HCT116 (cell line): ENCODE results near the gene HES6. TPM values are rescaled to one million over a fixed set of nuclear protein-coding genes. Genes with fewer than 3 reads are reported as not detected.

Source experiments
- ATAC-seq: fragments of 200-7000 bp; cut with Tn5 transposase; 2 replicates; pipeline ENCODE4 v1.9.1; 2020; ENCODE audit warnings: mild to moderate bottlenecking, moderate library complexity
- BruUV-seq: library from RNA; stranded (reverse); fragments of 400-500 nt; replicated peaks from 2 replicates; lab custom pipeline; 2021; lab: Mats Ljungman, UMichigan
- CTCF ChIA-PET: fragments of 300-600 bp; sonication (Branson Sonifier 250); formaldehyde crosslinking; loops from one replicate; lab custom pipeline; 2021; ENCODE audit warnings: antibody characterized with exemption; lab: Charles Lee
- POLR2A ChIA-PET: fragments of 300-600, 350-600 bp; sonication (Branson Sonifier 250); formaldehyde crosslinking; loops from one replicate; lab custom pipeline; 2021; ENCODE audit warnings: antibody characterized with exemption; lab: Charles Lee
- RAD21 ChIA-PET, 2 experiments: fragments of 300-600 bp; sonication (Branson Sonifier 250); formaldehyde crosslinking; loops; one replicate each; lab custom pipeline; 2023; ENCODE audit warnings: low total read pairs in 2 of 2; ENCODE audit not compliant: uncharacterized antibody in 2 of 2, unreplicated experiment in 2 of 2, low non-redundant PET in 1 of 2; lab: Charles Lee
- DNase-seq: peaks from one replicate; pipeline ENCODE4 v3.0.0-alpha.2; 2010; ENCODE audit warnings: low read depth, low spot score
- H2AFZ ChIP-seq: fragments of 200-600 bp; shearing (Covaris generic), sonication (generic); 2 replicates; pipeline ENCODE4 v1.6.1; 2017; ENCODE audit warnings: low read depth, mixed run types, mixed read lengths, antibody characterized with exemption, low read length; ENCODE audit not compliant: poor library complexity, severe bottlenecking
- H3K27ac ChIP-seq: 2 replicates; pipeline ENCODE4 v1.5.1; 2012; ENCODE audit warnings: low read depth, low read length
- H3K27me3 ChIP-seq: fragments of 200-600 bp; sonication (generic); 2 replicates; pipeline ENCODE4 v1.6.1; 2016; ENCODE audit warnings: mixed run types, low read length, mixed read lengths; ENCODE audit not compliant: insufficient read depth
- H3K36me3 ChIP-seq, 2 experiments: fragments of 200-500 bp in 1 of 2; fragments of 200-600 bp in 1 of 2; sonication (Bioruptor generic) in 1 of 2; sonication (generic) in 1 of 2; 2 replicates each; pipeline versions ENCODE4 v1.5.1 to v1.6.1; 2014 to 2016; ENCODE audit warnings: low read length in 2 of 2, inconsistent platforms in 1 of 2, mixed read lengths in 1 of 2, mixed run types in 1 of 2; ENCODE audit not compliant: insufficient read depth in 2 of 2, control insufficient read depth in 1 of 2
- H3K4me1 ChIP-seq, 2 experiments: fragments of 200-600 bp in 1 of 2; sonication (generic) in 1 of 2; 2 replicates each; pipeline versions ENCODE4 v1.5.1 to v1.6.1; 2012 to 2017; ENCODE audit warnings: low read length in 2 of 2, inconsistent platforms in 1 of 2, mild to moderate bottlenecking in 1 of 2, mixed read lengths in 1 of 2, mixed run types in 1 of 2, moderate library complexity in 1 of 2; ENCODE audit not compliant: insufficient read depth in 2 of 2, control insufficient read depth in 1 of 2
- H3K4me2 ChIP-seq: fragments of 200-600 bp; sonication (generic); 2 replicates; pipeline ENCODE4 v1.6.1; 2017; ENCODE audit warnings: mixed run types, low read length, mixed read lengths
- H3K4me3 ChIP-seq, 2 experiments: fragments of 200-600 bp in 1 of 2; sonication (generic) in 1 of 2; replicated peaks in 1 of 2; 2 replicates each; pipeline ENCODE4 v1.5.1; 2011 to 2016; ENCODE audit warnings: low read length in 2 of 2, control low read depth in 1 of 2, low read depth in 1 of 2, mild to moderate bottlenecking in 1 of 2, mixed read lengths in 1 of 2, mixed run types in 1 of 2
- H3K79me2 ChIP-seq: fragments of 200-600 bp; sonication (generic); 2 replicates; pipeline ENCODE4 v1.6.1; 2017; ENCODE audit warnings: mild to moderate bottlenecking, mixed run types, low read length, moderate library complexity, mixed read lengths; ENCODE audit not compliant: insufficient read depth
- H3K9ac ChIP-seq: fragments of 200-600 bp; sonication (generic); 2 replicates; pipeline ENCODE4 v1.6.1; 2016; ENCODE audit warnings: low read length, mixed read lengths
- H3K9me2 ChIP-seq: fragments of 200-600 bp; sonication (generic), shearing (Covaris generic); 2 replicates; pipeline ENCODE4 v1.6.1; 2017; ENCODE audit warnings: mixed run types, mild to moderate bottlenecking, moderate library complexity; ENCODE audit not compliant: insufficient read depth
- H3K9me3 ChIP-seq, 2 experiments: fragments of 200-500 bp in 1 of 2; fragments of 200-600 bp in 1 of 2; sonication (Bioruptor generic) in 1 of 2; sonication (generic) in 1 of 2; 2 replicates each; pipeline ENCODE4 v1.6.1; 2014 to 2017; ENCODE audit warnings: low read length in 2 of 2, mixed read lengths in 2 of 2, inconsistent platforms in 1 of 2, low read depth in 1 of 2, mild to moderate bottlenecking in 1 of 2, mixed run types in 1 of 2, moderate library complexity in 1 of 2; ENCODE audit not compliant: control insufficient read depth in 1 of 2, insufficient read depth in 1 of 2
- H4K20me1 ChIP-seq: fragments of 200-600 bp; sonication (generic), shearing (Covaris generic); 2 replicates; pipeline ENCODE4 v1.6.1; 2017; ENCODE audit warnings: mixed run types, mild to moderate bottlenecking, moderate library complexity; ENCODE audit not compliant: insufficient read depth
- CEBPB ChIP-seq: IDR thresholded peaks from 2 replicates; pipeline ENCODE4 v1.6.1; 2012; ENCODE audit warnings: low read depth
- ELF1 ChIP-seq: IDR thresholded peaks from 2 replicates; pipeline ENCODE4 v1.6.1; 2012; ENCODE audit warnings: low read depth, borderline replicate concordance
- EZH2 ChIP-seq: fragments of 200-600 bp; sonication (generic); IDR thresholded peaks from 2 replicates; pipeline ENCODE4 v1.6.1; 2017; ENCODE audit warnings: antibody characterized with exemption, mixed run types
- FOSL1 ChIP-seq: IDR thresholded peaks from 2 replicates; pipeline ENCODE4 v1.6.1; 2012; ENCODE audit warnings: low read depth
- POLR2A ChIP-seq: IDR thresholded peaks from 2 replicates; pipeline ENCODE4 v1.7.0; 2011; ENCODE audit warnings: borderline replicate concordance; ENCODE audit not compliant: insufficient read depth, insufficient read length; ENCODE audit errors: extremely low read depth
- POLR2AphosphoS5 ChIP-seq: IDR thresholded peaks from 2 replicates; pipeline ENCODE4 v1.6.1; 2011; ENCODE audit warnings: mild to moderate bottlenecking, low read depth, low read length, moderate library complexity
- RAD21 ChIP-seq: IDR thresholded peaks from 2 replicates; pipeline ENCODE4 v1.6.1; 2012; ENCODE audit warnings: low read depth, mild to moderate bottlenecking
- SP1 ChIP-seq: IDR thresholded peaks from 2 replicates; pipeline ENCODE4 v1.6.1; 2012; ENCODE audit warnings: low read depth
- SRF ChIP-seq: IDR thresholded peaks from 2 replicates; pipeline ENCODE4 v1.6.1; 2012; ENCODE audit warnings: low read depth
- TCF7L2 ChIP-seq: IDR thresholded peaks from 2 replicates; pipeline ENCODE4 v1.7.0; 2011; ENCODE audit warnings: borderline replicate concordance, inconsistent platforms; ENCODE audit not compliant: insufficient read depth, insufficient read length; ENCODE audit errors: extremely low read depth
- YY1 ChIP-seq: IDR thresholded peaks from 2 replicates; pipeline ENCODE4 v1.6.1; 2011; ENCODE audit warnings: low read length, low read depth, moderate library complexity, mild to moderate bottlenecking; ENCODE audit not compliant: insufficient replicate concordance; ENCODE audit errors: extremely low read depth
- ZNF274 ChIP-seq: fragments of 200-500 bp; sonication (Bioruptor generic); IDR thresholded peaks from 2 replicates; pipeline ENCODE4 v1.6.1; 2014; ENCODE audit warnings: mild to moderate bottlenecking, low read depth, low read length, inconsistent platforms
- intact Hi-C: fragments of 100-400 bp; cut with micrococcal nuclease; formaldehyde crosslinking; loops from 2 replicates; pipeline ENCODE4 v1.10.0; 2022
- total RNA-seq: library from RNA; stranded (reverse); gene quantifications from one replicate; pipeline ENCODE4 v1.2.1, GENCODE V29; 2021; ENCODE audit not compliant: unreplicated experiment
- TF ChIP-seq, protein P1 (sequence below): IDR thresholded peaks from 2 replicates; pipeline ENCODE4 v1.6.1; 2012
- TF ChIP-seq, protein P2 (sequence below), 3 experiments: fragments of 200-600 bp in 1 of 3; sonication (generic) in 1 of 3; IDR thresholded peaks in 2 of 3; conservative IDR thresholded peaks in 1 of 3; 2 replicates each; pipeline ENCODE4 v1.5.1; 2012 to 2017; ENCODE audit warnings: low read depth in 2 of 3, low read length in 2 of 3, antibody characterized with exemption in 1 of 3, borderline replicate concordance in 1 of 3, control low read depth in 1 of 3, mild to moderate bottlenecking in 1 of 3, mixed read lengths in 1 of 3, mixed run types in 1 of 3, moderate library complexity in 1 of 3; ENCODE audit not compliant: insufficient read depth in 1 of 3

The HES6 gene
- total RNA-seq, 1 experiment from 2014 or later: 47.8 TPM

DNA sequence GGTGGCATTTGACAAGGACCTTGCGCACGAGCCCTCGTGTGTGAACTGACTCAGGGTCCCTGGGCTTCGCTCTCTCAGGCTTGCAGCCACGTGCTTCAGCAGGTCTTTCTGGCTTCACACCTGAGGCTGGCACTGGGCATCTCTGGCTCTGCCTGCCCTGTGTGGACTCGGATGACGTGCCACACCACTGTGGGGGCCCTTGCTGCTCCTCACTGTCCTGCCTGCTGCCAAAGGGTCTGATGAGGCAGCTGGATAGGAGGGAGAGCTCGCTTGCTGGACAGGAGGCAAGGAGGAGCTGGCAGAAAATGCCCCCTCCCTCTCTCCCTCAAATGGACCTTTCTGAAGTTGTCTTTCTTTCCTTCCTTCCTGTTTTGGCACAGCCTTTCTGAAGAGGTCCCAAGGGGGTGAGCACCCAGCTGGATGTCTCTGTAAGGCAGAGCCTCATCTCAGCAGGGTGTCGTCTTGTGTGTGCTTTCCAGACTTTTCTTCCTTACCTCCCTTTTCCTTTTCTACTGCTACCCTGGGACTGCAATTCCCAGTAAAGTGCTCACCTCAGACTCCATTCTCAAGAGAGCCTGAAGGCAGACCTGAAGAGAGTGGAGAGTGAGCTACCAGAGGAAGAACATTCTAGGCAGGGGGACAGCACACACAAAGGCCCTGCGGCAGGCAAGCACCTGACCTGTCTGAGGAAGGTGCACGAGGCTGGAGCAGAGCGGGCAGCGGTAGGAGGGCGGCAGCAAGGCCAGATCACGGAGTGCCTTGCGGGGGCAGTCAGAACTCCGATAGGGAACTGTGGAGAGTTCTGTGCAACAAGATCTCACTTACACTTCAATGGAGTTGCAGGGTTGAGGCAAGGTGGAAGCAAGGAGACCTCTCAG, 43.3 kb upstream of the HES6 start:
- CTCF ChIA-PET: no interaction called here
- peaks cover 5 to 20% of the 10 kb centered on the region in 2 experiments; a peak in 3 of 4 replicates for H3K4me1 ChIP-seq

More for the DNA sequence above, 43.3 kb upstream of the HES6 start:
- TF ChIP-seq TCF7L2: no peak
- TF ChIP-seq SP1: no peak
- TF ChIP-seq ELF1: no peak
- TF ChIP-seq POLR2A: no peak
- TF ChIP-seq FOSL1: no peak
- TF ChIP-seq CEBPB: no peak
- no peak for TF ChIP-seq ZNF274
- TF ChIP-seq, protein P1, sequence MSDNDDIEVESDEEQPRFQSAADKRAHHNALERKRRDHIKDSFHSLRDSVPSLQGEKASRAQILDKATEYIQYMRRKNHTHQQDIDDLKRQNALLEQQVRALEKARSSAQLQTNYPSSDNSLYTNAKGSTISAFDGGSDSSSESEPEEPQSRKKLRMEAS: no peak
- TF ChIP-seq EZH2: no peak
- no peak for TF ChIP-seq RAD21
- no peak for TF ChIP-seq POLR2AphosphoS5
- TF ChIP-seq SRF: no peak
- TF ChIP-seq YY1: no peak
- TF ChIP-seq, protein P2, sequence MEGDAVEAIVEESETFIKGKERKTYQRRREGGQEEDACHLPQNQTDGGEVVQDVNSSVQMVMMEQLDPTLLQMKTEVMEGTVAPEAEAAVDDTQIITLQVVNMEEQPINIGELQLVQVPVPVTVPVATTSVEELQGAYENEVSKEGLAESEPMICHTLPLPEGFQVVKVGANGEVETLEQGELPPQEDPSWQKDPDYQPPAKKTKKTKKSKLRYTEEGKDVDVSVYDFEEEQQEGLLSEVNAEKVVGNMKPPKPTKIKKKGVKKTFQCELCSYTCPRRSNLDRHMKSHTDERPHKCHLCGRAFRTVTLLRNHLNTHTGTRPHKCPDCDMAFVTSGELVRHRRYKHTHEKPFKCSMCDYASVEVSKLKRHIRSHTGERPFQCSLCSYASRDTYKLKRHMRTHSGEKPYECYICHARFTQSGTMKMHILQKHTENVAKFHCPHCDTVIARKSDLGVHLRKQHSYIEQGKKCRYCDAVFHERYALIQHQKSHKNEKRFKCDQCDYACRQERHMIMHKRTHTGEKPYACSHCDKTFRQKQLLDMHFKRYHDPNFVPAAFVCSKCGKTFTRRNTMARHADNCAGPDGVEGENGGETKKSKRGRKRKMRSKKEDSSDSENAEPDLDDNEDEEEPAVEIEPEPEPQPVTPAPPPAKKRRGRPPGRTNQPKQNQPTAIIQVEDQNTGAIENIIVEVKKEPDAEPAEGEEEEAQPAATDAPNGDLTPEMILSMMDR (IDR thresholded peaks at IDR 0.05 in 2 of 3, conservative IDR thresholded peaks at IDR 0.05 in 1 of 3; ENCODE audit: borderline replicate concordance in 1 of 3, insufficient read depth in 1 of 3, low read depth in 2 of 3, low read length in 2 of 3): no peak
- ChIA-PET POLR2A (no interaction called here), RAD21 (no interaction called here)
- Histone ChIP-seq H3K27me3 (no peaks in the 10 kb centered on the region), H3K27ac (no peak overlapping the region), H3K4me2 (no peak overlapping the region), H3K79me2 (peaks cover 61% of the 10 kb centered on the region), H3K9me2 (no peaks in the 10 kb centered on the region), H3K36me3 (no peaks in the 10 kb centered on the region), H2AFZ (no peak overlapping the region), H3K9ac (no peak overlapping the region), H3K9me3 (no peaks in the 10 kb centered on the region), H4K20me1 (0 out of 2 replicates have a peak, but pooled peaks cover 4% of the 10 kb centered on the region), H3K4me3 (no peak overlapping the region)
- no TSS peak for BruUV-seq
- ATAC-seq: no peak
- intact Hi-C loops: no loop called here
- no peak for DNase-seq
